CD4-positive, alpha-beta T cell treated with Interleukin-10 for 1 hour (primary cell): ENCODE data around the gene ARHGAP21.
"Not testable (repeated sequence)": the region's sequence is repeated elsewhere in the genome, so short reads cannot be mapped to it uniquely, and the experiment has no call there.

Experiments used
- DNase-seq: peaks from one replicate; pipeline ENCODE4 v3.0.0-alpha.2; 2020

Gene ARHGAP21

DNA sequence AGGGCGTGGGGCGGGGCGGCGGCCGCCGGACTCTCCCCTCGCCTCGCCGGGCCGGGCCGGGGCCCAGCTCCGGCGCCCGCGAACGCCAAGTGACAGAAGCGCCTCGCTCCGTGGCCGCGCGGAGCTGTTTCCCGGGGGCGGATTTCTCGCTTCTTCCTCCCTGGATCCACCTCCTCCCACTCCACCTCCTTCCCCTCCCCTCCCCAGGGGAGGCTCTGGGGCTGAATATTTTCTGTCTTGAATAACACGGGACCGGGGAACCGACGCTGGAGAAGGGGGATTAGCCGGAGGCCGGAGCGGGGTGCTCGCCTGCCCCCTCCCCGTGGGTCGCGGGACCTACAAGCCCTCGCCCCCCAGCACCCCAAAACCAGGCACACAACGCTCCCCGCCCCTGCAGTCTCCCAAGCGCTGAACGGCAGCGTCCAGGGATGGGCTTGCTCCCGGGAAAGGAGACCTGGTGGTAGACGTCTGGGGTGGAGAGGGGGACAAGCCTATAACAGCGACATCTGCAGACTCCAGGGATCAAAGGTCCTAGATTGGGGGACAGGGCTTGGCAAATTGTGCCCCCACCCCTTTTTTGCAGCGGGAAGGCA, at the start of gene ARHGAP21:
ARHGAP21 (minus strand) TSS at position 100 of the 593 bp plus-strand sequence. CDS start 1,988 bp downstream, outside the sequence.
- peak; percentile 28 for DNase-seq

DNA sequence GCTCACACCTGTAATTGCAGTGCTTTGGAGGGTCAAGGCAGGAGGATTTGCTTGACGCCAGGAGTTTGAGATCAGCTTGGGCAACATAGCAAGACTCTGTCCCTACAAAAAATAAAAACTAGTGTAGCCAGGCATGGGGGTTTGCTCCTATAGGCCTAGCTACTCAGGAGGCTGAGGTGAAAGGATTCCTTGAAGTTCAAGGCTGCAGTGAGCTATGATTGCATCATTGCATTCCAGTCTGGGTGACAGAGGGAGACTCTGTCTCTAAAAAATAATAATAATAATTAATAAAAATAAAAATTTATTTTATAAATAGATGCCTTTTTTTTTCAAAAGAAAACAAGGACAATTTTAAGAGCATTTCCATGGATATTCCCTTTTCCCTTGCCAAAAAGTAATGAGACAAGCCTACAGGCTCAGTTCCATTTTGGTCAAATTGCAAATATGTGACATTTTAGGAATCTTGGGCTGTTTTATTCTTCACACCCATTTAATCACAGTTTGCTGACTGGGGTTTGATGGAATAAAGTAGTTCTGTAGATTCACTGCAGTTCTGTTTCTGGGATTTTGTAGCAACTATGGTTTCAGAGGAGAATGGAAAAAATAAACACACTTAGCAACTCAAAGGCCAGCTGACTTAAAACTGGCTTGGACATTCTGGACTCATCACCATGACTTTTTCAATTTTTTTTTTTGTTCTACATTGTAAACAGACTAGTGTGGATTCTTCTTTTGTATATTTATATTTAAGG, 48.4 kb upstream of the ARHGAP21 start:
- DNase-seq = no peak

DNA sequence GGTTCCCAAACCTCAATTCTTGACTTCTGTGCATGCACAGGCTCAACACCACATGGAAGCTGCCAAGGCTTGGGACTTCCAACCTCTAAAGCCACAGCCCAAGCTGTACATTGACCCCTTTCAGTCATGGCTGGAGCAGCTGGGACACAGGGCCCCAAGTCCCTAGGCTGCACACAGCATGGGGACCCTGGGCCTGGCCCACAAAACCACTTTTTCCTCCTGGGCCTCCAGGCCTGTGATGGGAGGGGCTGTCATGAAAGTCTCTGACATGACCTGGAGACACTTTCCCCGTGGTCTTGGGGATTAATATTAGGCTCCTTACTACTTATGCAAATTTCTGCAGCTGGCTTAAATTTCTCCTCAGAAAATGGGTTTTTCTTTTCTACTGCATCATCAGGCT, 41.3 kb upstream of the ARHGAP21 start:
- not testable (repeated sequence) for DNase-seq

DNA sequence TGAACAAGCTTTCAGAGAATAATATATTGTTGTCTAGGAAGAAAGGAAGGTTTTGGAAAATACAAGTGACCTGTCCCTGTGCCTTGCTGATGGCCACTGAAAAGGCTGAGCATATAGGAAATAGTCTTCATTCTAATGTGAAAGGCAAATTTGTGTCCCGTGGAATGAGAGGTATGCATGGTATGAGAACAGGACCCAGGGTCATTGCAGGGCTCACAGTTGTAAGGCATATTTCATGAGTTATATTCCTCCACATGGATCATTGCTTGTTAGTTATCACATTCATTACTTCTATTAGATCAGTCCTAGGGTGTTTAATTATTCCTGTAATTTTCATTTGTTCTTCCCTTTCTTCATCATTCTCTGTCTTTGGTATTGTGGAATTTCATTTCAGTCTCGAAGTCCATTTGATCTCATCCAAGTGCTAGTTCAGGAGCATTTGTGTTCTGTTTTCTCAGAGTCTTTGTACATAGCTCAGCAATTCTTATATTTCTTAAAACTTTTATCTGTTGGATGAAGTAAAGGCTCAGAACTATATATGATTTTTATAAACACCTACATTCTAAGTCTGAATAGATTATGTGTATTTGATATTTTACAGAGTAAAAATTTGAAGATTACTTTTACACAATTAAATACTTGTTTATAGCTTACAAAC, 39.4 kb upstream of the ARHGAP21 start:
- DNase-seq = no peak

DNA sequence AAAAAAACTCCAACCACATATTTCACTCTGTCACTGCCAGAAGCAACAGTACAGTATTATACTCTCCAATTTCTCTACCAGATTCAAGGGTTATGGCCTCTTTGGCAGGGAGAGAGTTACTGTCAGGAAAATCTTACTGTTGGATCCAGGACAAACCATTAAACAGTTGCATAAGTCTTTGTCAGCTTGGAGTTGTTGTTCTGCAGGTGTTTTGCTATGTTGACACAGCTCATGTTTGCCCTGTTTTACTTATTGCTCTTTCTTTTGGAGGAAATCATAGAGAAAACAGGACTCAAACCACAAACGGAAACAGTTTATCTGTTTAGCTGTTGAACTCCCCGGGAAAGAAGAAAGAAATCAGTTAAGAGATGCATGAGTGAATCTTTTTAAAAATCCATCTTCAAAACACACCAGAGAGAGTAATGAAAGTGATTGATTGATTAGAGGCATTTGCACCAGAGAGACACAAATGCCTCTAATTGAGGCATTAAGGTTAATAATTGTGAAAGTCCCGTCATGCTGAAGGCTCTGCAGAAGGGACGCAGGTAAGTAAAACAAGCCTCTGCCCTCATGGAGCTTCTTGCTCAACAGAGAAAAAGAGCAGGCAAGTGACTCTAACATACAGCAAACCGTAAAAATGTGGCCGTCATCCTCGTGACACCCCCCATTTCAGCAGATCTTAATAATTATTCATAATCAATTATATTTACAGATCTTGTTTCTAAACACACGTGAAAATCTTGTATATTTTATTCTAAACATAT, 38.7 kb upstream of the ARHGAP21 start:
- DNase-seq = no peak

DNA sequence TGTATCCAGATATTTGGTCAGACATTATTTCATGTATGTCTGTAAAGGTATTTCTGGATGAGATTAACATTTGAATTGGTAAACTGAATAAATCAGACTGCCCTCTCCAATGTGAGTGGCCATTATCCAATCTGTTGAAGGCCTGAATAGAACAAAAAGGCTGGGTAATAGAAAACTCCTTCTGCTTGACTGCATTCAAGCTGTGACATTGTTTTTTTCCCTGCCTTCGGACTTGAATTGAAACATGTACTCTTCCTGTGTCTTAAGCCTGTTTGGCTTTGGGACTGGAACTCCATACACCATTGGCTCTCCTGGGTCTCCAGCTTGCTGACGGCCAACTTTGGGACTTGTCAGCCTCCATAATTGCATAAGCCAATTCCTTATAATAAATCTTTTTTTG, 36.0 kb upstream of the ARHGAP21 start:
- no peak for DNase-seq

DNA sequence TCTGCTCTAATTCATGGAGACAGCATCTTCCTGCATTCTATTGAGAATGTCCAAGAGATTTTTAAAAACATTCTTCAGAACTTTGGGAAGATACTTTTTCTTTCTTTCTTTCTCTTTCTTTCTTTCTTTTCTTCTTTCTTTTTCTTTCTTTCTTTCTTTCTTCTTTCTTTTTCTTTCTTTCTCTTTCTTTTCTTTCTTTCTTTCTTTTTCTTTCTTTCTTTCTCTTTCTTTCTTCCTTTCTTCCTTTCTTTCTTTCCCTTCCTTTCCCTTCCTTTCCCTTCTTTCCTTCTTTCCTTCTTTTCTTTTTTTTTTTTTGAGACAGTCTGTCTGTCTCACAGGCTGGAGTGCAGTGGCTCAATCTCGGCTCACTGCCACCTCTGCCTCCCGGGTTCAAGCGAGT, 34.6 kb upstream of the ARHGAP21 start:
- not testable (repeated sequence) for DNase-seq

DNA sequence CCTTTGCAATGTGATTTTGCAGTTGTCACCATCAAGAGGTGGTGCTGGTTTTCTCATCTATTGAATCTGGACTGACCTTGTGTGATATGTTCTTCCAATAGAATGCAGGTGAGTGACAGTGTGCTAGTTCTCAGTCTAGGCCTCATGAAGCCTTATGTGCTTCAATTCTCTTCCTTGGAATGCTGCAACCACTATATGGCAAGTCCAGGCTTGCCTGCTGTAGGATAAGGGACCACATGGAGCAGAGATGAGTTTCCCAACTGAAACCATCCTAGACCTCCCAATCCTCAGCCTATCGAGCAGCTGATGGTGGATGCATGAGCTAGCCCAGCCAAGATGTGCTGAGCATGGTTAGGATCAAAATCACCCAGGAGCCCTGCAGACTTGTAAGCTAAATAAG, 32.6 kb upstream of the ARHGAP21 start:
- DNase-seq = no peak

DNA sequence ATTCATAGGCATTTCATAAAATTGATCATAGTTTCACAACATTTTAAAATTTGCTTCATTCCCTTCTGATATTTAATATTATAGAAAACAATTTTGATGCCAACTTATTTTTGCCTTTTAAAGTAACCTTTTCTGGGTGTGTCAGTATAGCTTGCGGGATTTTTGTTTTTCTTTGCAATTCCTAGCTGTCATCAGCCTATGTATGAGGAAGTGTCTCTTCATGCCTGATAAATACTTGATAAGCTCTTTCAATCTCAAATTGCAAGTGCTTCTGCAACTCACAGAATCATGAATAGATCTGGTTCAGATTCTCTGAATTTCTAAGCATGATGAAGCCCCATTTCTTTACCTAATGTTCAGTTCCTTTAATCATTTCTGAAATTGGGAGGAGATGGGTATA, 28.0 kb upstream of the ARHGAP21 start:
- no peak for DNase-seq

DNA sequence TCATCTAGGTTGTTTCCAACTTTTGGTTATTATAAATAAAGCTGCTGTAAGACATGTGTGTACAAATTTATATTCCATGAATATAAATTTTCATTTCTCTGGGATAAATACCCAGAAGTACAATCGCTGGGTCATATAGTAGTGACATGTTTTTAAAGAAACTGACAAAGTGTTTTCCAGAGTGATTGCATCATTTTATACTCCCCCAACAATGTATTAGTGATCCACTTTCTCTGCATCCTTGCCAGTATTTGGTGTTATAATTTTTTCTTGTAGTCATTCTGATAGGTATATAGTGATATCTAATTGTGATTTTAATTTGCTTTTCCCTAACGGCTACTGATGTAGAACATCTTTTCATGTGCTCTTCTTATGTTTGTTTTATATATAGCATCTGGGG, 27.0 kb upstream of the ARHGAP21 start:
- no peak for DNase-seq

DNA sequence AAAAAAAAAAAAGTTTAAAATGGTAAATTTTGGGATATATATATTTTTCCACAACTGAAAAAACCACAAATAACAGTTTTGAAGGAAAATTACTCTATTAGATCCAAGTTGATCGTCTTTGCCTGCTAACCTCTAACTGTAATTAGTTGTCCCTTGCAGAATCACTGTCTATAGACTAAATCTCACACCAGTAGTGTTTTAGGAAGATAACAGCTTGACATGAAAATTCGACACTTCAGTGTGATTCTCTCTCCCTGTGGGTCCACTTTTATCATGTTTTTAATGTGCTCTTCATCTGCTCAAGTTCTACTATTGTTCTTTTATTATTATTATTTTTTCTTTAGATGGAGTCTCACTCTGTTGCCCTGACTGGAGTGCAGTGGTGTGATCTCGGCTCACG, 24.5 kb upstream of the ARHGAP21 start:
- no peak for DNase-seq

DNA sequence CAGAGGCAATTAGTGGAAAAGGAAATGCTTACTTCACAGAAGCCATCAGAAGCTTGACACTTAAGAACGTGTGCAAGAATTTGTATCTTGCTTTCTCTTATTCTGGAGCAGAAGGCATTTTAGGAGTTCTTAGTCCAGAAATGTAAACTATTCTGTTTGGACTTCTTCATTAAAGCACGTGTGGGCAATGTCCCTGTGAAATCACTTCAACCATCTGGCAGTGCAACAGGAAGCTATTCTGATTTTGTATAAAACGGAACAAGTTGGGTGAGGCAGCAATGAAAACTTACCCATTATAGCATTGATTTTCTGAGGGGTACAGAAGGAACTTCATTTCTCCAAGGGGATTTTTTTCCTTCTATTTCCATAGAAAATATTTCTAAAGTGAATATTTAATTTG, 21.3 kb upstream of the ARHGAP21 start:
- no peak for DNase-seq

DNA sequence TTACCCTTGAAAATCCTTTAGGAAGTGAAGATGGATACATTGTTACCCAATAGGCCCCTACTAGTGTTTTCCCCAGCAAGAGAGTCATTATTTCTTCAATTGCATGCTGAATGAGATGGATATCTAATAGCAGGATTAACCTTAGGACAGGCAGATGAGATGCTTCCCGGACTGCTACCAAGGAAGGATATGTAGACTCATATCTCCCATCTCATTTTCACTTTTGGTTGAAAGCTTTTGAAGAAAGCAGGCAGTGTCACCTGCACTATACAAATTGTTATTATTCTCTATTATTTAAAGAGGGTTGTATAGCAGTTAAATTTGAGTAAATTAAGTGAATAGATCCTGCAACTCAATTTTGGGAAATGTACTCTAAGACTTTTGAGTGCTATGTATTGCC, 17.0 kb upstream of the ARHGAP21 start:
- no peak for DNase-seq

DNA sequence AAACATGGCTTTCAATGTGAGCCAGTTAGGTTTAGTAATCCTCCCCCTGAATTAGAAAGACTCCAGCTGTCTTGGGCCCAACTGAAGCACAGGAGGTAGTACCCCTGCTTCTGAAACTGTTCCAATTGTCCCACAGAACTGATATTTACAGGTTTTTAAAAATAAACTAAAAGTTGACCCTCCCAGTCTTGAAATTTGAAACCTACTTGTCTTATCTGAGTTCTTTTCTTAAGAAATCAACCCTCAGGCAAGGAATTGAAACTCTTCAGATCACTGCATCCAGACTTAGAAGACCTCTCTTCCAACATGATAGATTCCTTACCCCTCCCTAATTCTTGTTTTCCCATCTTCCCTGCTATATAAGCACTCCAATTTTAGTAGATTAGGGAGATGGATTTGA, 13.3 kb upstream of the ARHGAP21 start:
- DNase-seq = no peak

DNA sequence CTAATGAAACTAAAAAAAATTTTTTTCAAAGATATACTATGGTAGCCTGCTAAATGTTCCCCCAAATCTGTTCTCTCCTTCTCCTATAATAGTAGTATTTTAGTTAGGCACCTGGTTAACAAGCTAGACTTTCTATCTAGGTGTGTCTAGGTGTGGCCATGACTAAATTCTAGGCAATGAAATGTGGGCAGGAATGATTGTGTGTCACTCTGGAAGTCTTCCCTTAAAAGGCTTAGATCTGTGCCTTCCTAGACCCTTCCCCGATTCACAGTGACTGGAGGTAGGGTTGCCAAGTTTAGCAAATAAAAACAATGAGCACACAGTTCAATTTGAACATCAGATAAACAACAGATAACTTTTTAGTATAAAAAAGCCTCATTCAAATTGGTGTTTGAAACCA, 8.3 kb upstream of the ARHGAP21 start:
- DNase-seq = no peak

DNA sequence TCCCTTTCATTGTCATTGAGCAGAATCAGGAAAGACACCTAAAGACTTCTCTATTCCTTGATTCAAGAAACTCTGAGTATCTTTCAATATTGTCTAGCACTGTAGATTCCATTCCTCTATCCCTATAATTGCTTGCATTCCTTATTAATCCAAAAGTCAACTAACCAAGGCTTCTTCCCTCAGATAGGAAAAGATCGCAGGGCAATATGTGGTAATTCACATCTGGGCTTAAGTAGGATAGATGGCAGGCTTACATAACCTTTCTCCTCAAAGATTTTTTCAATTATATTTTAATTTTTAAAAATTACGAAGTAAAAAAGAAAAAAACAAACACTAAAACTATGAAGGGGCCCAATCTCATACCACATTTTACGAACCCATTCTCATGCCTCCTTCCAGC, 7.1 kb upstream of the ARHGAP21 start:
- no peak for DNase-seq

DNA sequence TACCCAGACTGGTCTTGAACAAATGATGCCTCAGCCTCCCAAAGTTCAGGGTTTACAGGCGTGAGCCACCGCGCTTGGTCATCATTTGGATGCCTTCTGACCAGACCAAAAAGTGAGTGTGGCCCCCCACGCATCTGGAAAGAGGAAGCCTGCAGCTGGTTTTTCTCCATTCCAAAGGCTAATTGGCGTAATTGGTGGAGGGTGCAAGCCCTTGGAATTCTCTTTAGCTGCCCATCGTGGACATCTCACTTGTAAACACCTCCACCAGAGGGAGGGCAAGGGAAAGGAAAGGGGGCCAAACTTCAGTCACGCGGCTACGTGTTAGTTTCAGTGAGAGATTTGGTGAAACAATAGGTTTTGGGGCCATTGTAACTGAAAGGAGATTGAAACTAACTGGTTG, 4.1 kb upstream of the ARHGAP21 start:
- DNase-seq = no peak

DNA sequence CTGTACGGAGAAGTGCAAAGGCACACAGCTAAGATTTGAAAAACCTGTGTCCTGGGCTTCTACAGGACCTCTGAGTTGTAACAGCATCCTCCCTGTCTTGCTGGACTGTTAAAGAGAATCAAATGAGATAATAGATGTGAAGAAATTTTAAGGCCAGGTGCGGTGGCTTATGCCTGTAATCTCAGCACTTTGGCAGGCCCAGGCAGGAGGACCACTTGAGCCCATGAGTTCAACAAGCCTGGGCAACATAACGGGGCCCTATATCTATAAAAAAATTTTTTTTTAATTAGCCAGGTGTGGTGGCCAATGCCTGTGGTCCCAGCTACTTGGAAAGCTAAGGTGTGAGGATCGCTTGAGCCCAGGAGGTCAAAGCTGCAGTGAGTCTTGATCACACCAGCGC, 2.9 kb upstream of the ARHGAP21 start:
- DNase-seq = no peak

DNA sequence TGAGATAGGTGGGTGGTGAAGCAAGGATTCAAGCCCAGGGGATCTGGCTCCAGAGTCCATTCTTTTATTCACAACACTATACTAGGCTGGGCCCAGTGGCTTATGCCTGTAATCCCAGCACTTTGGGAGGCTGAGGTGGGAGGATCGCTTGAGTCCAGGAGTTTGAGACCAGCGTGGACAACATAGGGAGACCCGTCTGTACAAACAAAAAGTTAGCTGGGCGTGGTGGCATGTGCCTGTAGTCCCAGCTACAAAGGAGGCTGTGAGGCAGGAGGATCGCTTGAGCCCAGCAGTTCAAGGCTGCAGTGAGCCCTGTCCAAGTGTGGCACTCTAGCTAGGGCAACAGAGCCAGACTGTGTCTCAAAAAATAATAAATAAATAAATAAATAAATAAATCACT, 2.3 kb upstream of the ARHGAP21 start:
- DNase-seq = not testable (repeated sequence)

DNA sequence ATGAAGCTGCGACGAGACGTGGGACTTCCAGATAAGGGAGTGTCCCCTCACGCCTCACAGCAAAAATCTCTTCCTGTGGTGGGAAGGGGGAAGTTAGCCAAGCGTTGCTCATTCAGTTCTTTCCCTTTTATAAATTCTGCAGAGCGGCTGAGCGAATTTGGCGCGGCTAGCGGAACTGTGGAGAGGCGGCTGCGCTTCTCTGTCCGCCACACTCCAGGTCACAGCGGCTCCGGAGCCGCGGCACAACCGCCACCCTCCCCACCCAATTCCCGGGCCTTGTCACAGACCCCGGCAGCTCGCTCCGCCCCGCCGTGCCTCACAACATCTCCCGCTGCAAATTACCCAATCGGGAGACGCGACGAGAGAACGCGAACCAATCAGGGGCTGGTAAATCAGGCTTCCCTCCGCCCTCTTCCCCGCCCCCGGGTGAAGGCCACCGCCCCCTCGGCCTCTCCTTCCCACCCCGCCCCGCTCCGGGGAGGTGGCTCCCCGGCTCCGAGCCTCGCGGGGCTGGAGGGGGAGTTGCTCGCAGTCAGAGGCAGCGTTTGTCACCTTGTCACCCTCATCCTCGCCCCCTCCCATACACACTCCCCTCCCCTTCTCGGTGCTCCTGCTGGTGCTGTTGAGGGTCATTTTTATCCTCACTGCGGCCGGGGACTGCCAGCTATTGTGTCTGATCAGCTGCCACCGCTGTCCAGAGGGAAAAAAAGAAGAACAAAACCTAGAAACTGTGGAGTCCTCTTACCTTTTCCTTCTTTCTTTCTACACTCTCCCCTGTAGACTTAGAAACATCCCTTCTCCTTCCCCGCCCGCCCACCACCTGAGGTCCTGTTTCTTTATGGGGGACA, 918 bp upstream of the ARHGAP21 start:
- peak; percentile 96 for DNase-seq

DNA sequence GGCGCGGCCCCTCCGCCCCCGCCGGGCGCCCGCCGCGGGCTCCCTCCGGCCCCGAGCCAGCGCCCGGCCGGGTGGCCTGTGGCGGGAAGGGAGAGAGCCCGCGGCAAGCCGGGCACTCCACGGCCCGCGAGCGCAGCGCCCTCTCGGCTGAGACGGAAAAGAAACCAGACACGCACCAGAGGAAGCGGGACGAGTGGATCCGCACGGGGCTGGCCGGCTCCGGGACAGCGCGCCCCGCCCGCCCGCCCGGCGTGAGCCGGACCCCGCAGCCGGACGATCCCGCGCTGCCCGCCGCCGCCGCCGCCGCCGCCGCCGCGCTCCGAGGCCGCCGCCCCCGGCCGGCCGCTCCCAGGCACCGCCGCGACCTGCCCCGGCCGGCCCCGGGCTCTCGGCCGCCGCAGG, 300 bp downstream of the ARHGAP21 start:
- peak; percentile 34 for DNase-seq

DNA sequence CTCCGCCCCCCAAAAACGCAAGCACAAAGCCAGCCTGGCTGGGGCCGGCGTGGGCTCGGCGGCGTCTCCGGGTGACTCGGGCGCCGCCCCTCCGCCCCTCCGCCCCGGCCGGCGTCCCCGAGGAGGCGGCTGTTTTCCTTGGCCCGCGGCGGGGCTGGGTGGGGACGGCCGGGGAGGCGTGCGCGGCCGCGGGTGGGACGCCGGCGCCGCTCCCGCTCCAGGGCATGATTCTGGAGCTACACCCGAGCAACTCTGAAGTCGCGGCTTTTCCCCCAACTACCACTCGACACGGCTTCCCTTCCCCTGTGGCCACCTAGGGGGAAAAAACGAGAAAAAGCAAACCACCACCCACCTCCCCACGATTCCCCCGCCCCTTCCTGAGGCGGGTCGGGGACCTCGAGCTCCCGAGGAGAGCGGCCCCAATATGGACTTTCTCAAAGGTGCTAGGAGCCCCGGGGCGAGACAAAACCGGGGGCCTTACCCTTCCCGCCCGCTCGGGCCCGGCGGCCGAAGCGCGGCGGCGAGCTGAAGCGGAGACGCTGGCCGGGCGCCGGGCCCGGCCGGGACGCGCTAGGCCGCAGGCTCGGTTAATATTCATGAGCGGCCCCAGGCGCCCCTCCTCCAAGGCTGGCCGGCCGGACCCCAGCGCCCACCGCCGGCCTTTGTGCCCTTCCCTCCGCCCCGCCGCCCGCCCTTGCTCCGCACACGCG, 856 bp downstream of the ARHGAP21 start:
- DNase-seq = peak; percentile 57
